ENCODE results near the gene RNGTT.

RNGTT gene

DNA sequence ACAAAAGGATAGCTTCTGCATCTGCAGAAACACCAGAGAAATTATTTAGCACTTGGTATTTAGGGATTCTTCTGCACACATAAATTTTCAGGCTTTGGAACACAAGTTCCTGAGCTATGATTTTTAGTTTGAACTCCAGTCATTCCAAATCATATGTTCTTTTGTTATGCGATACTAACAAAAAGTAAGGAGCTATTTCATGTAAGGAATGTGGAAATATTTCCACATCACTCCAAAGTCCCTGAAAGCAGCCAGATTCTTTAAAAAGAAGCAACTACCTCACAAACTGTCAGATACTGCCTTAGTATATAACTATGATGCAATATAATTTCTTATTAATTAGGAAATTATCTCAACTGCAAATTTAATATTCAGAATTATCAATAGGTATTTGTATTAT, 106.9 kb downstream of the RNGTT start:
- H3K4me3 ChIP-seq (ENCODE audit: low read depth, low read length), result no peak overlapping the region
- TF ChIP-seq POLR2A (IDR thresholded peaks at IDR 0.05; ENCODE audit: extremely low read depth, insufficient read length) (no peak), CTCF (IDR thresholded peaks at IDR 0.05; ENCODE audit: low read depth, low read length) (no peak), MYC (IDR thresholded peaks at IDR 0.05; ENCODE audit: low read depth, low read length) (no peak), MAX (IDR thresholded peaks at IDR 0.05; ENCODE audit: low read depth, low read length) (no peak)
- no peak for DNase-seq (ENCODE audit: low read depth)

DNA sequence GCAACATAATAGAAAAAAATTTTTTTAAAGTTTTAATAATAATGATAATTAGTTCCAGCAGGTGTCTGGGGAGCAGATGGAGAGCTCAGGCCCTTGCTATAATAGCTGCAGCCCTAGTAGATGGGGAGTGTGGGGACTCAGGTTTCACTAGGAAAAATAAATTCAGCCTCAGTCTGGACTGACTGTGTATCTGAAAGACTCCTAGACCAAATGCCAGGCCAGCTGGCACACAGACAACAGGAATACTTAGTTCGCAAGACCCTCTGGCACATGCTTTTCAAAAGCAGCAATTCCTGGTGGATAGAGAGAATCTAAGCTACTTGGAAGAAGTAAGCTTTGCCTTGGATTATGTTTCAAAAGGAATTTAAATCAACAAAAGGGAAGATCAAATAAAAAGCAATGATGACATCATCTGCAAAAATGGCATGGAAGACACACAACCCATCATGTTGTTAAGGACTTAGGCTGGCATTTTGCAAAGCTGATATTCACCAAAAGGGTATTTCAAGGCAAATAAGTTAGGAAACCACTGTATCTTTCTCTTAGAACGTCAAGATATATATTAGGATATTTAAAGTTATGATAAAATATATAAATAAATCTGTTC, 107.8 kb downstream of the RNGTT start:
- TF ChIP-seq MYC (IDR thresholded peaks at IDR 0.05; ENCODE audit: low read depth, low read length), result no peak
- TF ChIP-seq CTCF (IDR thresholded peaks at IDR 0.05; ENCODE audit: low read depth, low read length), result no peak
- no peak for TF ChIP-seq POLR2A (IDR thresholded peaks at IDR 0.05; ENCODE audit: extremely low read depth, insufficient read length)
- no peak for TF ChIP-seq MAX (IDR thresholded peaks at IDR 0.05; ENCODE audit: low read depth, low read length)
- H3K4me3 ChIP-seq (ENCODE audit: low read depth, low read length), result no peak overlapping the region
- no peak for DNase-seq (ENCODE audit: low read depth)

DNA sequence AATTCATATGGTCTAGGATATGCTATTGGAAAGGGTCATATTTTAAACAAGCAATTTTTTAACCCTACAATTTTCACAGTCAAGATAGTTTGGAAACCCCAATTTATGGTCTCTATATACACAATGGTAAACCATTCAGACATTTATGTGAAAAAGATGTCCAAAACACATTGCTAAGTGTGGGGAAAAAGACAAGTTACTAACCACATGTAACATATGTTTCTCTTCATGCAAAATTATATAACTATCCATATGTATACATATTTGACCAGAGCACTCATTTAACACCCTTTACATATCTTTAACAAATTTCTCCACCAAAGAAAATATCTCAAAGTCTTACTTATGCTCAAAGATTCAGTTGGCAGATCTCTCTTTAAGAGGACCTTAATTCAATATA, 110.6 kb downstream of the RNGTT start:
- no peak overlapping the region for H3K4me3 ChIP-seq (ENCODE audit: low read depth, low read length)
- DNase-seq (ENCODE audit: low read depth), result no peak
- no peak for TF ChIP-seq CTCF (IDR thresholded peaks at IDR 0.05; ENCODE audit: low read depth, low read length)
- no peak for TF ChIP-seq MYC (IDR thresholded peaks at IDR 0.05; ENCODE audit: low read depth, low read length)
- no peak for TF ChIP-seq POLR2A (IDR thresholded peaks at IDR 0.05; ENCODE audit: extremely low read depth, insufficient read length)
- no peak for TF ChIP-seq MAX (IDR thresholded peaks at IDR 0.05; ENCODE audit: low read depth, low read length)

DNA sequence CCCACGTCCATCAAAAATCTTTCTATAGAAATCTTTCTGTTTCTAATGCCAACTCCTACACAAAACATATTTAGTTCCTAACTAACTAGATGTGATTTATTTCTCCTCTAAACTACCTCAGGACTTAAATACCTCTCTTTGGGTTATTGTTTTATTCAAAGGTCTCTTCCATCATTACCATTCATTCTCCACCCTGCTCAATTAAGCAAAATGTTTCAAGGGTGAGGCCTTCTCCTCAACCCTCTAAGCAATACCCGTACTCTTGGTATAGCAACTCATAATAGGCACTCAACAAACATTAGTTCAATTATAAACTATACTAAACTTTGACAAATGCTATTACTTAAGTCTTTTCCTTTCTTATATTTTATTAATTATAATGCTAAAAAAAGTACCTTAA, 111.4 kb downstream of the RNGTT start:
- no peak for DNase-seq (ENCODE audit: low read depth)
- no peak overlapping the region for H3K4me3 ChIP-seq (ENCODE audit: low read depth, low read length)
- no peak for TF ChIP-seq MYC (IDR thresholded peaks at IDR 0.05; ENCODE audit: low read depth, low read length)
- TF ChIP-seq MAX (IDR thresholded peaks at IDR 0.05; ENCODE audit: low read depth, low read length), result no peak
- no peak for TF ChIP-seq POLR2A (IDR thresholded peaks at IDR 0.05; ENCODE audit: extremely low read depth, insufficient read length)
- TF ChIP-seq CTCF (IDR thresholded peaks at IDR 0.05; ENCODE audit: low read depth, low read length), result no peak

DNA sequence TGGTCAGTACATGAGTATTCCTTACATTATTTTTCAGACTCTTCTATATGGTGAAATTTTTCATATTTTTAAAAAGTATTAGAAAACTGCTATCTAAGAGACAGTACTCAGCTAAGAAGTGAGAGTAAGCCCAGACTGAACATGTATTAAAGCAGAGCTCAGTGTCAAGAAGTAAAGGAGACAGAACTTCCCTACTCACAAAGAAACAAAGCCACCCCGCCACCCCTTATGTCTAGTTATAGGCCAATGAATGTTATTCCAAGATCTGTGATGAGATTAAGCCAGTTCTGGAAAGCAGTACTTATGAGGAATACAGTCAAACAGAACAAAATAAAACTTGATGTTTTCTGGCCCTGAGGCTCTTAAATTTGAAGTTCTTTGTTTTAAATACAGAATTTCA, 114.5 kb downstream of the RNGTT start:
- DNase-seq (ENCODE audit: low read depth), result no peak
- TF ChIP-seq CTCF (IDR thresholded peaks at IDR 0.05; ENCODE audit: low read depth, low read length) (no peak), POLR2A (IDR thresholded peaks at IDR 0.05; ENCODE audit: extremely low read depth, insufficient read length) (no peak), MAX (IDR thresholded peaks at IDR 0.05; ENCODE audit: low read depth, low read length) (no peak), MYC (IDR thresholded peaks at IDR 0.05; ENCODE audit: low read depth, low read length) (no peak)
- H3K4me3 ChIP-seq (ENCODE audit: low read depth, low read length), result no peak overlapping the region

Data from NB4 (cell line).